HEK293 (cell line): ENCODE measurements around the gene EXOSC2.

Experiments
- PRDM6 ChIP-seq: fragments of 450-650 bp; formaldehyde crosslinking; IDR thresholded peaks from 2 replicates; pipeline ENCODE4 v1.5.1; 2017; ENCODE audit warnings: missing biosample characterization, missing genetic modification characterization
- TCF7L2 ChIP-seq: IDR thresholded peaks from 2 replicates; pipeline ENCODE4 v1.6.1; 2011; ENCODE audit warnings: low read depth, mild to moderate bottlenecking, inconsistent platforms, low read length, moderate library complexity, borderline replicate concordance
- ZNF140 ChIP-seq: fragments of 450-650 bp; formaldehyde crosslinking; IDR thresholded peaks from 2 replicates; pipeline ENCODE4 v1.5.1; 2016; ENCODE audit warnings: missing biosample characterization, missing genetic modification characterization
- ZNF248 ChIP-seq: fragments of 450-650 bp; formaldehyde crosslinking; IDR thresholded peaks from 2 replicates; pipeline ENCODE4 v1.5.1; 2017; ENCODE audit warnings: missing biosample characterization, missing genetic modification characterization
- ZNF366 ChIP-seq: fragments of 450-650 bp; formaldehyde crosslinking; conservative IDR thresholded peaks from 2 replicates; pipeline ENCODE4 v1.5.1; 2016; ENCODE audit warnings: missing biosample characterization, missing genetic modification characterization
- ZNF664 ChIP-seq: fragments of 450-650 bp; formaldehyde crosslinking; IDR thresholded peaks from 2 replicates; pipeline ENCODE4 v1.5.1; 2016; ENCODE audit warnings: missing biosample characterization, missing genetic modification characterization
- ZNF791 ChIP-seq: fragments of 450-650 bp; formaldehyde crosslinking; IDR thresholded peaks from 2 replicates; pipeline ENCODE4 v1.5.1; 2016; ENCODE audit warnings: missing biosample characterization, missing genetic modification characterization
- TF ChIP-seq, protein P1 (sequence below): fragments of 450-650 bp; formaldehyde crosslinking; IDR thresholded peaks from 2 replicates; pipeline ENCODE4 v1.5.1; 2016; ENCODE audit warnings: missing biosample characterization, missing genetic modification characterization
- TF ChIP-seq, protein P2 (sequence below): fragments of 450-650 bp; IDR thresholded peaks from 2 replicates; pipeline ENCODE4 v1.5.1; 2018; ENCODE audit warnings: missing biosample characterization, missing genetic modification characterization
- TF ChIP-seq, protein P3 (sequence below): fragments of 450-650 bp; formaldehyde crosslinking; IDR thresholded peaks from 2 replicates; pipeline ENCODE4 v1.5.1; 2016; ENCODE audit warnings: missing biosample characterization, missing genetic modification characterization, low read depth

GRCh38 chr9:130745210-130745800 is 51.7 kb downstream of the EXOSC2 start:
- TF ChIP-seq, protein P1, sequence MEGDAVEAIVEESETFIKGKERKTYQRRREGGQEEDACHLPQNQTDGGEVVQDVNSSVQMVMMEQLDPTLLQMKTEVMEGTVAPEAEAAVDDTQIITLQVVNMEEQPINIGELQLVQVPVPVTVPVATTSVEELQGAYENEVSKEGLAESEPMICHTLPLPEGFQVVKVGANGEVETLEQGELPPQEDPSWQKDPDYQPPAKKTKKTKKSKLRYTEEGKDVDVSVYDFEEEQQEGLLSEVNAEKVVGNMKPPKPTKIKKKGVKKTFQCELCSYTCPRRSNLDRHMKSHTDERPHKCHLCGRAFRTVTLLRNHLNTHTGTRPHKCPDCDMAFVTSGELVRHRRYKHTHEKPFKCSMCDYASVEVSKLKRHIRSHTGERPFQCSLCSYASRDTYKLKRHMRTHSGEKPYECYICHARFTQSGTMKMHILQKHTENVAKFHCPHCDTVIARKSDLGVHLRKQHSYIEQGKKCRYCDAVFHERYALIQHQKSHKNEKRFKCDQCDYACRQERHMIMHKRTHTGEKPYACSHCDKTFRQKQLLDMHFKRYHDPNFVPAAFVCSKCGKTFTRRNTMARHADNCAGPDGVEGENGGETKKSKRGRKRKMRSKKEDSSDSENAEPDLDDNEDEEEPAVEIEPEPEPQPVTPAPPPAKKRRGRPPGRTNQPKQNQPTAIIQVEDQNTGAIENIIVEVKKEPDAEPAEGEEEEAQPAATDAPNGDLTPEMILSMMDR = no peak
- no peak for TF ChIP-seq ZNF664 (tag by site-specific recombination)
- no peak for TF ChIP-seq ZNF248
- no peak for TF ChIP-seq ZNF366 (tag by site-specific recombination)
- TF ChIP-seq ZNF140 (tag by site-specific recombination) = no peak
- TF ChIP-seq TCF7L2 = no peak
- TF ChIP-seq, protein P2, sequence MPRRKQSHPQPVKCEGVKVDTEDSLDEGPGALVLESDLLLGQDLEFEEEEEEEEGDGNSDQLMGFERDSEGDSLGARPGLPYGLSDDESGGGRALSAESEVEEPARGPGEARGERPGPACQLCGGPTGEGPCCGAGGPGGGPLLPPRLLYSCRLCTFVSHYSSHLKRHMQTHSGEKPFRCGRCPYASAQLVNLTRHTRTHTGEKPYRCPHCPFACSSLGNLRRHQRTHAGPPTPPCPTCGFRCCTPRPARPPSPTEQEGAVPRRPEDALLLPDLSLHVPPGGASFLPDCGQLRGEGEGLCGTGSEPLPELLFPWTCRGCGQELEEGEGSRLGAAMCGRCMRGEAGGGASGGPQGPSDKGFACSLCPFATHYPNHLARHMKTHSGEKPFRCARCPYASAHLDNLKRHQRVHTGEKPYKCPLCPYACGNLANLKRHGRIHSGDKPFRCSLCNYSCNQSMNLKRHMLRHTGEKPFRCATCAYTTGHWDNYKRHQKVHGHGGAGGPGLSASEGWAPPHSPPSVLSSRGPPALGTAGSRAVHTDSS (tag by site-specific recombination) = no peak
- TF ChIP-seq, protein P3, sequence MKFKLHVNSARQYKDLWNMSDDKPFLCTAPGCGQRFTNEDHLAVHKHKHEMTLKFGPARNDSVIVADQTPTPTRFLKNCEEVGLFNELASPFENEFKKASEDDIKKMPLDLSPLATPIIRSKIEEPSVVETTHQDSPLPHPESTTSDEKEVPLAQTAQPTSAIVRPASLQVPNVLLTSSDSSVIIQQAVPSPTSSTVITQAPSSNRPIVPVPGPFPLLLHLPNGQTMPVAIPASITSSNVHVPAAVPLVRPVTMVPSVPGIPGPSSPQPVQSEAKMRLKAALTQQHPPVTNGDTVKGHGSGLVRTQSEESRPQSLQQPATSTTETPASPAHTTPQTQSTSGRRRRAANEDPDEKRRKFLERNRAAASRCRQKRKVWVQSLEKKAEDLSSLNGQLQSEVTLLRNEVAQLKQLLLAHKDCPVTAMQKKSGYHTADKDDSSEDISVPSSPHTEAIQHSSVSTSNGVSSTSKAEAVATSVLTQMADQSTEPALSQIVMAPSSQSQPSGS = no peak
- no peak for TF ChIP-seq PRDM6 (tag by site-specific recombination)
- TF ChIP-seq ZNF791 (tag by site-specific recombination) = no peak
